ENCODE measurements around the gene COPG2.
"Not testable (repeated sequence)": the region's sequence is repeated elsewhere in the genome, so short reads cannot be mapped to it uniquely, and the experiment has no call there.

GRCh38 chr7:130607066-130607465 is 61.5 kb downstream of the COPG2 start:
- TF ChIP-seq SP2 (CRISPR knock-in tag; IDR thresholded peaks at IDR 0.05); ARHGAP35 (CRISPR knock-in tag; IDR thresholded peaks at IDR 0.05; ENCODE audit: borderline replicate concordance); ZNF317 (CRISPR knock-in tag; IDR thresholded peaks at IDR 0.05); ZNF580 (CRISPR knock-in tag; IDR thresholded peaks at IDR 0.05; ENCODE audit: borderline replicate concordance, low read depth); ZSCAN29 (CRISPR knock-in tag; conservative IDR thresholded peaks at IDR 0.05); HCFC1 (IDR thresholded peaks at IDR 0.05; ENCODE audit: low read depth, low read length); ZNF615 (CRISPR knock-in tag; IDR thresholded peaks at IDR 0.05; ENCODE audit: borderline replicate concordance); ZNF207 (IDR thresholded peaks at IDR 0.05; ENCODE audit: borderline replicate concordance); ZNF782 (CRISPR knock-in tag; IDR thresholded peaks at IDR 0.05; ENCODE audit: borderline replicate concordance); MYC (CRISPR knock-in tag; IDR thresholded peaks at IDR 0.05; ENCODE audit: borderline replicate concordance); RFX1 (IDR thresholded peaks at IDR 0.05); ZNF292 (CRISPR knock-in tag; IDR thresholded peaks at IDR 0.05; ENCODE audit: borderline replicate concordance, low read depth): not testable (repeated sequence)
